Progenitor cell of endocrine pancreas (in vitro differentiated cells): ENCODE measurements around the gene SPACA9. TPM values are rescaled to one million over a fixed set of nuclear protein-coding genes. Genes with fewer than 3 reads are reported as not detected.
A peak's percentile ranks its signal among the peaks of the same experiment; 100 is the strongest.

Source experiments
- DNase-seq: peaks from one replicate; pipeline ENCODE4 v3.0.0; 2021; ENCODE audit warnings: low spot score; ENCODE audit not compliant: unreplicated experiment
- H3K27ac Mint-ChIP-seq: 2 replicates; pipeline ENCODE4 v1.8.0; 2021; ENCODE audit warnings: mild to moderate bottlenecking, moderate library complexity, mixed read lengths
- H3K27me3 Mint-ChIP-seq: 2 replicates; pipeline ENCODE4 v1.8.0; 2021; ENCODE audit warnings: mixed read lengths
- H3K36me3 Mint-ChIP-seq: 2 replicates; pipeline ENCODE4 v1.8.0; 2022; ENCODE audit warnings: mixed read lengths; ENCODE audit not compliant: insufficient read depth
- H3K4me1 Mint-ChIP-seq: 2 replicates; pipeline ENCODE4 v1.8.0; 2021; ENCODE audit warnings: low read depth, mixed read lengths
- H3K4me3 Mint-ChIP-seq: 2 replicates; pipeline ENCODE4 v1.8.0; 2021; ENCODE audit warnings: low read depth, mild to moderate bottlenecking, moderate library complexity, mixed read lengths
- H3K9me3 Mint-ChIP-seq: 2 replicates; pipeline ENCODE4 v1.8.0; 2021; ENCODE audit warnings: low read depth, mixed read lengths
- total RNA-seq: library from RNA; stranded (reverse); gene quantifications from 2 replicates; pipeline ENCODE4 v1.2.1, GENCODE V29; 2021
- TF ChIP-seq, protein P1 (sequence below): fragments of 200-600 bp; sonication (generic); IDR thresholded peaks from one replicate; pipeline ENCODE4 v1.5.0; 2021; ENCODE audit warnings: antibody characterized with exemption, mild to moderate bottlenecking; ENCODE audit not compliant: unreplicated experiment

SPACA9 gene
- total RNA-seq, 1 donor from 2014 or later: 4.0 TPM

DNA sequence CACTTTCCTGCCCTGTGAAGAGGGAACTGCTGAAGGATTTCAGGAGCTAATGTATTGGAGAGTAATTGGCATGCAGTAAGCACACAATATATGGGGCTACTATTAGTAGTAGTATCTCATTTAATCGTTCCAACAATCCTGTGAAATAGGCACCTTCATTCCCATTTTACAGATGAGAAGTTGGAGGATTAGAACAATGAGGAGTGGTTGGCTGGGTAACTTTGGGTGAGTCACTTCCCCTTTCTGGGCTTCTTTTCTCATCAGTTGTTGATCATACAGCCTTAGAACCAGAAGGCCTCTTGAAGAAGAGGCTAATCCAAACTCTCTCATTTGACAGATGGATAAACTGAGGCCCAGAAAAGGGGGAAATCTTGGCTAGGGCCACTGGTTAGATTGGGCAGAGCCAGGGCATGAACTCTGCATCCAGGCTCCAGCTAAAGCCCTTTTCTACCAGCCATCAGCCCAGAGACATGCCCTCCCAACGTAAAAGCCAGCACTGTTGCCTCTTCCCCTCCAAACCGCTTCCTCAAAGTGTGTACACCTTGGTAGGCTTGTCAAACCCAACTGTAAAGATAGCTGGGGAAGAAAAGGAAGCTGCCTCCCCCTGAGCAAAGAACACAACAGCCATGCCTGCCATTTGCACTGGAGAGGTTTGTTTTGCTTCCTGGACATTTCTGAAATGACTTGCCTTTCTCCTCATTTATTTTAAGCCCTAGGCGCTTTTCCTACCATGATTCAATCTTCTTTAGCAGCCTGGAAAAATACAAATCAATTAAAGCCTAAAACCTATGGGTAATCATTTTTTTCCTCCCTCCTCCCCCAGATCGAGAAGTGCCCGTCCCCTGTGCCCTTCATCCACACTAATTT lies 992 bp downstream of the SPACA9 start:
- Mint-ChIP-seq H3K4me3 (peak overlapping the region; percentile 81), H3K9me3 (no peaks in the 10 kb centered on the region), H3K36me3 (no peaks in the 10 kb centered on the region), H3K27me3 (peaks cover 2% of the 10 kb centered on the region), H3K27ac (peak overlapping the region; percentile 21), H3K4me1 (no peaks in the 10 kb centered on the region)
- TF ChIP-seq, protein P1, sequence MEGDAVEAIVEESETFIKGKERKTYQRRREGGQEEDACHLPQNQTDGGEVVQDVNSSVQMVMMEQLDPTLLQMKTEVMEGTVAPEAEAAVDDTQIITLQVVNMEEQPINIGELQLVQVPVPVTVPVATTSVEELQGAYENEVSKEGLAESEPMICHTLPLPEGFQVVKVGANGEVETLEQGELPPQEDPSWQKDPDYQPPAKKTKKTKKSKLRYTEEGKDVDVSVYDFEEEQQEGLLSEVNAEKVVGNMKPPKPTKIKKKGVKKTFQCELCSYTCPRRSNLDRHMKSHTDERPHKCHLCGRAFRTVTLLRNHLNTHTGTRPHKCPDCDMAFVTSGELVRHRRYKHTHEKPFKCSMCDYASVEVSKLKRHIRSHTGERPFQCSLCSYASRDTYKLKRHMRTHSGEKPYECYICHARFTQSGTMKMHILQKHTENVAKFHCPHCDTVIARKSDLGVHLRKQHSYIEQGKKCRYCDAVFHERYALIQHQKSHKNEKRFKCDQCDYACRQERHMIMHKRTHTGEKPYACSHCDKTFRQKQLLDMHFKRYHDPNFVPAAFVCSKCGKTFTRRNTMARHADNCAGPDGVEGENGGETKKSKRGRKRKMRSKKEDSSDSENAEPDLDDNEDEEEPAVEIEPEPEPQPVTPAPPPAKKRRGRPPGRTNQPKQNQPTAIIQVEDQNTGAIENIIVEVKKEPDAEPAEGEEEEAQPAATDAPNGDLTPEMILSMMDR: no peak
- no peak for DNase-seq

DNA sequence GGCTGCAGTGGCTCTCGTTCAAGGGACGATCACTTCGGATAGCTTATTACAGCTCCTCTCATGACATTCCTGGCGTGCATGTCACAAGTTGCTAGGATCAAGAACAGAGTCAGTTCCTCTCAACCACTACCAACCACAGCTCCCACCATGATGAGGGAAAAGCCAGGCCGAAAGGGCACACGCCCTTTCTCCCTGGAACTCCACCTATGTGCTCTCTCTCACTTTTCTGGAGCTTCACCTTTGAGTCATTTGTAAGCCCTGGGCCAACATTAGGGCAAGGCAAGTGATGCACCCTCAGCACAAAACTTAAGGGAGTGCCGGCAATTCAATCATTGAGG lies 1.6 kb downstream of the SPACA9 start:
- no peaks in the 10 kb centered on the region for H3K27me3 Mint-ChIP-seq
- no peaks in the 10 kb centered on the region for H3K36me3 Mint-ChIP-seq
- H3K4me3 Mint-ChIP-seq: peak overlapping the region; percentile 81
- TF ChIP-seq, protein P1: no peak
- no peaks in the 10 kb centered on the region for H3K4me1 Mint-ChIP-seq
- peak overlapping the region; percentile 21 for H3K27ac Mint-ChIP-seq
- no peak for DNase-seq
- H3K9me3 Mint-ChIP-seq: no peaks in the 10 kb centered on the region

DNA sequence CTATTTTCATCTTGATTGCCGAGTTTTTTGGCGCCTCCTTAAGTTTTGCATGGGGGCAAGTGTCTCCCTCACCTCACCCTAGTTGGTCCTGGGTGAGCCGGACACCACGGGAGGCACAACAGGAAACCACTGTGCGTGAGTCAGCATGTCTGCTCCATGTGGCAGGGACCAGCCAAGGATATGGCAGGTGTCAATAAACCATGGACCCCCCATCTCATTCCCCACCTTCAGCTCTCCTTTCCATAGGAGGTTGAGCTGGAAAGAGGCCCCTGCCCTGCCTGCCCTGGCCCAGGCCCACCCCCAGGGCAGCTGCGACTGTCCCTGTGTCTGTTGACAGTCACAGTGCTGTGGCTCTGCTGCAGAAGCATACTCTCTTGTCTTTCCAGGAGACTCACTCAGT lies 3.1 kb downstream of the SPACA9 start:
- no peak for DNase-seq
- no peaks in the 10 kb centered on the region for H3K36me3 Mint-ChIP-seq
- H3K27ac Mint-ChIP-seq: no peak overlapping the region
- no peaks in the 10 kb centered on the region for H3K9me3 Mint-ChIP-seq
- no peaks in the 10 kb centered on the region for H3K4me1 Mint-ChIP-seq
- no peaks in the 10 kb centered on the region for H3K27me3 Mint-ChIP-seq
- no peak overlapping the region for H3K4me3 Mint-ChIP-seq
- TF ChIP-seq, protein P1: no peak

DNA sequence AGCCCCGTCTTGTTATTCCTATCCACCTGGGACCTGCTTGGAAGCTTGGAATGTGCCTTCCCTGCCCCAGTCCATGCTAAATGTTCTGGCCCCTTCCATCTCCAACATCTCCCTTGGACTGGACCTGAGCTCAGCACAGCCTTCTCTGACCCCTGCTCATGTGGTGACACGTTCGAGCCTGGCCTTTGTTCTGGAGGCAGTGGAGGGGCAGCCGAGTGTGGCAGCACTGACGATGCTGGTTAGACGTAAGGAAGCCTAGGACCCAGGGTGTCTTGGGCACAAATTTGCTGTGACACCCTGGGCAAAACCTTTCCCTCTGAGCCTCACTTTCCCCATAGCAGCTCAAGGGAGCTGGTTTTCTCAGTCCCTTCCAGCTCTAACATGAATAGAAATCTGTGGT lies 3.9 kb downstream of the SPACA9 start:
- no peaks in the 10 kb centered on the region for H3K4me1 Mint-ChIP-seq
- no peaks in the 10 kb centered on the region for H3K9me3 Mint-ChIP-seq
- TF ChIP-seq, protein P1: no peak
- H3K4me3 Mint-ChIP-seq: no peak overlapping the region
- H3K27me3 Mint-ChIP-seq: no peaks in the 10 kb centered on the region
- H3K27ac Mint-ChIP-seq: no peak overlapping the region
- no peaks in the 10 kb centered on the region for H3K36me3 Mint-ChIP-seq
- no peak for DNase-seq

DNA sequence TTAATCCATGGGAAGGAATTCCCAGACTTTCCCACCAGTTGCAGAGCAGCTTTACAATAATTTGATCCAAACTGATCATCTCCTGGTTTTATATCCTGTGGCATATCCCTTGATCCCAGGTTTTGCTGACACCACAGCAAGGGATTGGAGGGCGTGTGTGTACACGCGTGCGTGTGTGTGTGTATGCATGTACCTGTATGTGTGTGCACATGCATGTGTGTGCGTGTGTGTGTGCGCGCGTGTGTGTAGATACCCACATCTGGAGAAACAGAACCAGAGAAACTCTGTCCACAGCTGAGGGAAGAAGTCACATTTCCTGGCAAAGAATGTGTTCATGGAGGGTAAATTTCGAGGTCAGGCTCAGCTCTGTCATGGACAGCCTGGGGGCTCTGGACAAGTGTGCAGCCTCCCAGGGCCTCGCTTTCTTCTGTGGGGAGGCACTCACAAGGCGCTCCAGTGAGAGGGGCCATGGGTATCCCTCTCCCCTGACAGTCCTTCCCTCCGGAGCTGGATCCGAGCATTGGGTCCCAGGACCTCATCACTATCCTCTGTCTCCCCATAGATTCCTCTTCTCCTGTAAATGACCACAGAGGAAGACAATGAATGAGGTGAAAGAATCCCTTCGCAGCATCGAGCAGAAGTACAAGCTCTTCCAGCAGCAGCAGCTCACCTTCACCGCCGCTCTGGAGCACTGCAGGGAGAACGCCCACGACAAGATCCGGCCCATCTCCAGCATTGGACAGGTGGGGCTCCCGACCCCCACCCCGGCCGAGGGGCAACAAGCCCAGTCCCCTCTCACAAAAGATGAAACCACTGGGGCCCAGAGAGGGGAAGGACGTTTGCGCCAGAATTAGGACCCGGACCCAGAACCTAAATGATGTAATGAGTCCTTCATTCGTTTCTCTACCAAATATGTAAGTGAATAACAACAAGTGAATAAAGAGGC lies 4.9 kb downstream of the SPACA9 start:
- no peak overlapping the region for H3K27ac Mint-ChIP-seq
- no peak overlapping the region for H3K4me3 Mint-ChIP-seq
- no peak for DNase-seq
- H3K36me3 Mint-ChIP-seq: no peaks in the 10 kb centered on the region
- H3K4me1 Mint-ChIP-seq: no peaks in the 10 kb centered on the region
- TF ChIP-seq, protein P1: no peak
- H3K27me3 Mint-ChIP-seq: no peaks in the 10 kb centered on the region
- no peaks in the 10 kb centered on the region for H3K9me3 Mint-ChIP-seq
